ENCODE results near the gene WASF3.

GRCh38 chr13:26593661-26594060 lies 36.2 kb downstream of the WASF3 start:
- TF ChIP-seq EZH2 (IDR thresholded peaks at IDR 0.05): no peak
- no peak for TF ChIP-seq EZH2phosphoT487 (IDR thresholded peaks at IDR 0.05)
- no peak for TF ChIP-seq CTCF (IDR thresholded peaks at IDR 0.05)
